ENCODE data around the gene SETD1B.
"Not testable (repeated sequence)": the region's sequence is repeated elsewhere in the genome, so short reads cannot be mapped to it uniquely, and the experiment has no call there.

SETD1B gene

GRCh38 chr12:121825041-121825523, 21.3 kb downstream of the SETD1B start:
- DNase-seq (ENCODE audit: low read depth in 2 of 2), result no peak

- DNase-seq (ENCODE audit: low read depth in 2 of 2), result no peak
Measured at GRCh38 chr12:121826318-121827150, 22.7 kb downstream of the SETD1B start.

- DNase-seq (ENCODE audit: low read depth in 2 of 2), result no peak
Measured at GRCh38 chr12:121827351-121828099, 23.7 kb downstream of the SETD1B start.

- DNase-seq (ENCODE audit: low read depth in 2 of 2), result no peak
Measured at GRCh38 chr12:121828306-121828705, 24.5 kb downstream of the SETD1B start.

- DNase-seq (ENCODE audit: low read depth in 2 of 2), result no peak
Measured at GRCh38 chr12:121828826-121829225, 25.0 kb downstream of the SETD1B start.

- no peak for DNase-seq (ENCODE audit: low read depth in 2 of 2)
Measured at GRCh38 chr12:121829250-121829918, 25.6 kb downstream of the SETD1B start.

- DNase-seq (ENCODE audit: low read depth in 2 of 2), result no peak
Measured at GRCh38 chr12:121830134-121830533, 26.3 kb downstream of the SETD1B start.

GRCh38 chr12:121830588-121831265, 26.9 kb downstream of the SETD1B start:
- no peak for DNase-seq (ENCODE audit: low read depth in 2 of 2)

- DNase-seq (ENCODE audit: low read depth in 2 of 2), result no peak
Measured at GRCh38 chr12:121831571-121832245, 27.9 kb downstream of the SETD1B start.

GRCh38 chr12:121837680-121838079, 33.9 kb downstream of the SETD1B start:
- DNase-seq (ENCODE audit: low read depth in 2 of 2), result no peak

GRCh38 chr12:121838126-121838525, 34.3 kb downstream of the SETD1B start:
- DNase-seq (ENCODE audit: low read depth in 2 of 2), result no peak

GRCh38 chr12:121839106-121839992, 35.5 kb downstream of the SETD1B start:
- peak; percentile 98 for DNase-seq (ENCODE audit: low read depth in 2 of 2)

- DNase-seq (ENCODE audit: low read depth in 2 of 2), result no peak
Measured at GRCh38 chr12:121839993-121840761, 36.4 kb downstream of the SETD1B start.

GRCh38 chr12:121843236-121843982, 39.6 kb downstream of the SETD1B start:
- no peak for DNase-seq (ENCODE audit: low read depth in 2 of 2)

- no peak for DNase-seq (ENCODE audit: low read depth in 2 of 2)
Measured at GRCh38 chr12:121845701-121846100, 41.9 kb downstream of the SETD1B start.

GRCh38 chr12:121849211-121849610, 45.4 kb downstream of the SETD1B start:
- DNase-seq (ENCODE audit: low read depth in 2 of 2), result no peak

- no peak for DNase-seq (ENCODE audit: low read depth in 2 of 2)
Measured at GRCh38 chr12:121849665-121850064, 45.9 kb downstream of the SETD1B start.

- DNase-seq (ENCODE audit: low read depth in 2 of 2), result not testable (repeated sequence)
Measured at GRCh38 chr12:121852392-121852791, 48.6 kb downstream of the SETD1B start.
